Neural crest cell (in vitro differentiated cells): Measurements from ENCODE around the gene DFFA. TPM values are rescaled to one million over a fixed set of nuclear protein-coding genes. Genes with fewer than 3 reads are reported as not detected.
A peak's percentile ranks its signal among the peaks of the same experiment; 100 is the strongest.

Experiments used
- DNase-seq: peaks from one replicate; pipeline ENCODE4 v3.0.0; 2021; ENCODE audit warnings: low read depth, mixed read lengths, low spot score
- H3K27ac Mint-ChIP-seq: one replicate; pipeline ENCODE4 v1.8.0; 2021; ENCODE audit warnings: mild to moderate bottlenecking, mixed read lengths; ENCODE audit not compliant: unreplicated experiment
- H3K27me3 Mint-ChIP-seq: 2 replicates; pipeline ENCODE4 v1.8.0; 2021; ENCODE audit warnings: low read depth, mild to moderate bottlenecking, mixed read lengths
- H3K36me3 Mint-ChIP-seq: 2 replicates; pipeline ENCODE4 v1.8.0; 2021; ENCODE audit warnings: low read depth, mild to moderate bottlenecking, mixed read lengths
- H3K4me1 Mint-ChIP-seq: 2 replicates; pipeline ENCODE4 v1.8.0; 2021; ENCODE audit warnings: mixed read lengths
- H3K4me3 Mint-ChIP-seq: one replicate; pipeline ENCODE4 v1.8.0; 2021; ENCODE audit warnings: mild to moderate bottlenecking, mixed read lengths
- H3K9me3 Mint-ChIP-seq: 2 replicates; pipeline ENCODE4 v1.8.0; 2021; ENCODE audit warnings: mixed read lengths
- CTCF ChIP-seq: fragments of 200-600 bp; sonication (generic); conservative IDR thresholded peaks from 2 replicates; pipeline ENCODE4 v1.5.0; 2021; ENCODE audit warnings: antibody characterized with exemption, mild to moderate bottlenecking
- total RNA-seq: library from RNA; stranded (reverse); gene quantifications from 2 replicates; pipeline ENCODE4 v1.2.1, GENCODE V29; 2021

DFFA gene
- total RNA-seq, 1 donor from 2014 or later, result 54.0 TPM

- Mint-ChIP-seq H3K36me3 (peaks cover 46% of the 10 kb centered on the region), H3K4me1 (peaks cover 9% of the 10 kb centered on the region), H3K27ac (peak overlapping the region; percentile 88), H3K27me3 (no peaks in the 10 kb centered on the region), H3K4me3 (no peak overlapping the region), H3K9me3 (no peaks in the 10 kb centered on the region)
- no peak for DNase-seq
- no peak for TF ChIP-seq CTCF
Measured at GRCh38 chr1:10415211-10415930, 57.0 kb downstream of the DFFA start.

DNA sequence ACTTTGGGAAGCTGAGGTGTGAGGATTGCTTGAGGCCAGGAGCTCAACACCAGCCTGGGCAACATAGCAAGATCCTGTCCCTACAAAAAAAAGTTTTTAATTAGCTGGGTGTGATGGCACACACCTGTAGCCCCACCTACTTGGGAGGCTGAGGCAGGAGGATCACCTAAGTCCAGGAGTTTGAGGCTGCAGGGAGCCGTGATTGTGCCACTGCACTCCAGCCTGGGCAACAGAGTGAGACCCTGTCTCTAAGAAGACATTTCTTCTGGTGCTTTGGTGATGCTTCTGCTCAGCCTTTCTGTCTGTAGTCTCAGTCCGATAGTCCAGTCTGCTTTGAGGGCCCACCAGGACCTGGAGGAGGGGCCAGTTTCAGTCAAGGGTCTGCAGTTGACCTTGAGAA is 65.1 kb downstream of the DFFA start:
- Mint-ChIP-seq H3K9me3 (no peaks in the 10 kb centered on the region), H3K27ac (peak overlapping the region; percentile 67), H3K4me3 (no peak overlapping the region), H3K27me3 (no peaks in the 10 kb centered on the region), H3K36me3 (peaks cover 40% of the 10 kb centered on the region), H3K4me1 (peaks cover 6% of the 10 kb centered on the region)
- no peak for TF ChIP-seq CTCF
- DNase-seq, result no peak

Other genes starting within 250 kb of the DFFA start
- 484 and 496 TPM in 2 replicates for gene PGD, start 73.5 kb downstream of the DFFA start, total RNA-seq
- 25.9 and 26.9 TPM in 2 replicates for gene CENPS, start 42.1 kb downstream of the DFFA start, total RNA-seq
- gene CORT, start 22.5 kb downstream of the DFFA start, total RNA-seq, result 1.2 and 1.3 TPM in 2 replicates
- gene PEX14, start 2.4 kb upstream of the DFFA start, total RNA-seq, result 21.5 and 28.0 TPM in 2 replicates